NK-92 (cell line): ENCODE results near the gene TECPR1.
A peak's percentile ranks its signal among the peaks of the same experiment; 100 is the strongest.

Source experiments
- DNase-seq: peaks from one replicate; lab custom pipeline; 2025; ENCODE audit not compliant: unreplicated experiment; lab: John Stamatoyannopoulos, UW

TECPR1 gene

DNA sequence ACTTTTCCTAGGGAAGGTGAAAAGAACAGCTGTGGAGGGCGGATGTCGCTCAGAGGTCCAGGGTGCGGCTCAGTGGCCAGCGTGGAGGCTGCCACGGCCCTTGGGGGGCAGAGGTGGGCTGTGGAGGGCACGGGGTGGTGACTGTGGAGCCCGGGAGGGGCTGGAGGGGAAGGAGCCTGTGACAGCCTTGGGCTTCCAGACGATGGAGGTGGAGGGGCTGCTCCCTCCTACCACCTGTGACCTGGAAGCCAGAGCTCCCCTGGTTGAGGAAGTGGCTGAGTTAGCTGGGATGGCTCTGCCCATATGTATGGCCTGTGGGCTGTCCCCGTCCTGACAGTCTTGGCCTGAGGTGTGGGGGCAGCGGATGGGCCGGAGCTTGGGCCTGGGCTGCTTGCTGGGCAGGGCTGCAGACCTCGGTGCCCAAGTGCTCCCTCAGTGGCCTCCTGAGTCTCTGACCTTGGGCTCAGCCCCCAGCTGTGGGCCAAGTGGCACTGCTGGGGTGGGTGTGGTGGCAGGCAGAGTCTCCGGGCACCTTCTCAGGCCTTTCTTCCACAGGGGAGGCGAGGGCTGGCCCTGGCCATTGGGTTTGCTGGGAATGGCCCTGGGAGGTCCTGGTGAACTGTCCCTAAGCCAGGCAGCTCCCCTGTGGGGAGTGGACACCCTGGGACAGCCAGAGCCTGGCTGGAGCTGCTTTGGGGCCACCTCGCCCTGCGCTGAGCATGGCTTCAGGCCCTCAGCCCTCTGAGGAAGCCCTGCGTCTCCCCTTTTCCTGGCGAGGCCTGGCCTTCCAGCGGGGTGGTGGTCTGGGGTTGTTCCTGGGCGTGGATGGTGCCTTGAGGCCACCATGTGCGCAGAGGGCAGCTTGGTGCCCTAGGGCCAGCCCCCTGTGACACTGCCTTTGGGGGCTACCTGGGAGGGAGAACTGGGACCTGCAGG, 33.4 kb upstream of the TECPR1 start:
- DNase-seq = no peak

DNA sequence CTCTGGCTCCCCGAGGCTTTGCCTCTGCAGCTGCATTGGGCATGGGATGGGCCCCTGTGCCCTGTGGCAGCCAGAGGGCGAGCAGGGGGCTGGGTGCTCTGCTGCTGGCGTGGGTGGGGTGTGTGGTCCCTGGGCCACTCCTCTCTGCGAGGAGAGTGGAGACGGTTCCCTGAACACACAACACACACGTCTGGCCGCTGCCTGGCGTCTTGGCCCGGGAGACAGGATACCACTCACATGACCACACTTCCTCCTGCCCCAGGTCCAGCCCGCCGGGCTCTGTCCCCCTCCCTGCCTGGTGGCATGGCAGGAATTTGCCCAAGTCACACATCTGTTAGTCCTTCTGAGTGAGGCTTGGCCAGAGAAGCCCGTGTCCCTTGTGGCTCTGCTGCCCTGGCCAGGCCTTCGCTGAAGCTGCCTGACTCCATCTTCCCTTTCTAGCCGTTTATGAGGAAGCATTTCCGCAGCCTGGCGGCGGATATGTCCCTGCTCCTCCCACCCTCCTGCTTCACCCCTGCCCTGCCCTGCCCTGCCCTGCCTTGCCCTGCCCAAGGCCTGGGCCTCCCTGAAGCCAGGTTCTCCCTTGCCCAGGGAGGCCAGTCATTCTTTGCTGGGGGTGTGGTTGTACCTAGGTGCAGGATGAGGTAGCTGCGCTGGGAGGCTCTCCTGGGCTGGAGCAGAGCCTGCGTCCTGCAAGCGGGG, 32.5 kb upstream of the TECPR1 start:
- DNase-seq = no peak

DNA sequence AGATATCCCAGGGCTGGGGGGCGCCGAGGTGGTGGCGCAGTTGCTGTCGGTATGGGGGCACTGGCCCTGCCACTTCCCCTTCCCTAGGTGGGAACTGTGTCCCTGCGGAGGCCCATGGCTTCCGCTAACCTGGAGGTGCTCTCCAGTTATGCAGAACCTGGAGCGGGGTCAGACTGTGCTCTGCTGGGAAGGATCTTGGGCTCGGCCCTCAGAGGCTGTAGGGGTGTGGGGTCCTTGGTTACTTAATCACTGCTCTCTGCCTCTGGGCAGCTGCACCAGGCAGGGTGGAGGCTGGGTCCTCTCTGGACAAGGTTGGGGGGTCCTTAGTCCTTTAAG, 31.8 kb upstream of the TECPR1 start:
- DNase-seq = no peak

DNA sequence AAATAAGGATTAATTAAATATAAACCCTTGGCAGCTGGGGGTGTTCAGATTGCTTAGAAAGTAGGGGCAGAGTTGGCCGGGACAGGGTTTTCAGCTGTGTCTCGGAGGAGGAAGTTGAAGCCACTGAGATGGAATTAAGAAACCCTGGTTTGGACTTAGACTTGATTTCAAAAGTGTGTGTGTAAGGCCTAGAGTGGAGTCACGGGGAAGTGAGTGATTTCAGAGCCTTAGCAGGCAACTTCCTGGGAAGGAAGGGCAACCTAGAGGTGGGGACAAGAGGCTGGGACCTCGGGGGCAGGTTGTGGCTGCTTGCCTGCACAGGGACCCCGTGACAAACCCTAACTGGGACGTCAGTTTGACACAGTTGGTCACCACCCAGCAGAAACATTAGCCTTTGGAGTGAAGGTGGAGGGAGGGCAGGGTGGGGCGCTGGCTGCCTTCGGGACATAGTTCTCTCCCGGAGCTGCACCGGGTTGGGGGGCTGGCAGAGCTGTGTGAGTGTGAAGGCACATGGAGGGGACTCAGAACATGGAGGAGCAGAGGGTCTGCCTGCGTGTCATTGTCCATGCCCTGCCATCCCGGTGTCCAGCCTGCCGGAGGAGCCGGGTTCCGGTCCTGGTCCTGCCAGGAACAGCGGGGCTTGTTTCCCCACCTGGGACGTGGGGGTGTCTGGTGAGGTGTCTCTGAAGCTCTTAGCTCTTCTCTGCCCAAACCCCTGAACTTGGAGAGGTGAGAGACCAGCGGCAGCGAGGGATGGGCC, 31.3 kb upstream of the TECPR1 start:
- no peak for DNase-seq

DNA sequence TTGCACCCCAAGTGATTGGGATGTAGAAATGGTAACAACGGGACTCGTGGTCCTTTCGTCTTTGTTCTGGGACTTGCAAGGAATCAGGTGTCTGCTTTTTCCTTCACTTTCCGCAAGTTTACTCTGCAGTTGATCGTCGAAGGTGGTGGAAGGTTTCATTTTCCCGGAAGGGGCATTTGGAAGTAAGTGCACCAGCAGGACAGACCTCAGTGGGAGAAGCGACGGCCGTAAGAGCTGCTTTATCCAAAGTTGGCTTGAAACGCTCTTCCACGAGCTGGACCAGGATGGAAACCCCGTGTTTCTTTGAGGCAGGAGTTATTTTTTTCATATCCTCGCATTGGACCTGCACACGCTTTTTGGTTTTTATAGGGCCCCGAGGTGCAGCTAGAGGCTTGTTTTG, 30.7 kb upstream of the TECPR1 start:
- DNase-seq = no peak

DNA sequence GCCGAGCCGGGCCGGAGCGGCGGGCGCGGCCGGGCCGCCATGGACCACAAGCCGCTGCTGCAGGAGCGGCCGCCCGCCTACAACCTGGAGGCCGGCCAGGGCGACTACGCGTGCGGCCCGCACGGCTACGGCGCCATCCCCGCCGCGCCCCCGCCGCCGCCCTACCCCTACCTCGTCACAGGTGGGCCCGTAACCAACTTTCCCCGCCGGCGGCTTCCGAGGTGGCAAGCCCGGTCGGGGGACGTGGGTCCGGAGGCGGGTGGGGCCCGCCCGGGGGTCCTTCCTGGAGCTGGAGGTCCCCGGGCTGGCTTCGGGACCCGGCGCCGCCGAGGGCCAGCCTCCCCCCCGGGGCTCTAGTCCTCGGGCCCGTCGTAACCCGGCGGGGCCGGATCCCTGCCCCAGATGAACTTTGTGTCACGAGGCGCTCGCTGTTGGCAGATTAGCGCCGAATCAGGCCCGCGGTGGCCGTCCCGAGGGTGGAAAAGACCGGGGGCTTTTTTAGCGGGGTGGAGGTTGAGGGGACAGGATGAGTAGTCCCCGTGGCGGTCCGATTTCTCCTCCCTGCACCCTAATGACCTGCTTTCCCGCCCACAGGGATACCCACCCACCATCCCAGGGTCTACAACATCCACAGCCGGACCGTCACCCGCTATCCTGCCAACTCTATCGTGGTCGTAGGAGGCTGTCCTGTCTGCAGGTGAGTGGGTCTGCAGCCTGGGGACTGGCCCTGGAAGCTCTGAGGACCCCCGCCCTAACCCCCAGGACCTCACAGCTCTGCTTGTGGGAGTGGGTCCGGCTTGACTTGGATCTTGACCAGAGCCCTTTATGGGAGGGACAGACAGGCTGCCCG, 29.9 kb upstream of the TECPR1 start:
- no peak for DNase-seq

DNA sequence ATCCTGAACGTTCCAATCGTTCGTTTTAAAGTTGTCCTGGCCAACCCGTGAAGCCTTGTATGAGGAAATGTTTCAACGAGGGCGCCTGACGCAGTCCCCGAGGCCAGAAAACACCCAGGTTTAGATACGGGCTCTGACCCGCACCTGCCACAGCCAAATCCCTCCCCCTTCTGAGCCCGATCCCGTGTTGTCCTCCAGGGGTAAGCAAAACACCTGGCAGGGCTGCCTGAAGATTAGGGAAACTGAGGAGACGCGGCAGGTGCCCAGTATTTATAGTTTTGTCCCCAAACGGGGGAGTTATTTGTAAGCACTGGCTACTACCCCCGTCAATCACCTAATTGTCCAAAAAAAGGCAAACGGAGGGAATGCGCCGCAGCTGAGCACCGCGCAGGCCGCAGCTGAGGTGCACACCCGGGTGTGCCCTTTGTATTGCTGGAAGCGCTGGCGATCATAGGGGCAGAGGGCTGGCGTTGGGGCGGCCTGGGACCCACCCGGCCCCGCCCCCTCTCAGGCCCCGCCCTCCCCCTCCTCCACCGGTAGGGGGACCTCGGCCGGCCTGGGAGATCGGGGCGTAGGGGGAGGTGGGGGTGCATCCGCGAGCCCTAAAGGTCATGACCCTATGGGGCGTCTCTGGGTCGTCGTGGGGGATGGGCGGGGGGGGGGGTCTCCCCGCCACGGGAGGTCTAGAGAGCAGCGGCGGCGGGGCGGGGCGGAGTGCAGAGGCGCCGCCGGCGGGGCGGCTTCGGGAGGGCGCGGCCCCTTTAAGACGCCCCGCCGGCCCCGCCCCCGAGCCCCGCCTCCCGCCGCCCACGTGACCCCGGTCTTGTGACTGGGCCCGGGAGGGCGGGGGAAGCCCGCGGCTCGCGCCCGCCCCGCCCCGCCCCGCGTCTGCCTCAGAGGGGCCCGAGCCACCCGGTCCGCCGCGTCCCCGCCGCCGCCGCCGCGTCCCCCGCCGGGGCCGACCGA, 29.0 kb upstream of the TECPR1 start, which contains the start of gene BRI3:
Gene BRI3 (plus strand): TSS at position 896 of the 966 bp plus-strand sequence. CDS start 110 bp downstream, outside the sequence.
- peak; percentile 76 for DNase-seq

DNA sequence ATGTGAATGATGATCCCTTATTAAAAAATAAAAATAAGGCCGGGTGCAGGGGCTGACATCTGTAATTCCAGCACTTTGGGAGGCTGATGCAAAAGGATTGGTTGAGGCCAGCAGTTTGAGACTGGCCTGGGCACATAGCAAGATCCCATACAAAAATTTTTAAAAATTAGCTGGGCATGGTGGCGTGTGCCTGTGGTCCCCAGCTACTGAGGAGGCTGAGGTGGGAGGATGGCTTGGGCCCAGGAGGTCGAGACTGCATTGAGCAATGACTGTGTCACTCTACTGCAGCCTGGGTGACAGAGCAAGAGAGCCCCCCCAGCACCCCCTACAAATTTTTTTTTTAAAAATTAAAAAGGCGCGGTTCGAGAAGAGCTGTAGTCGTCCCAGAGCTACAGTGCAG, 28.3 kb upstream of the TECPR1 start:
- DNase-seq = no peak

DNA sequence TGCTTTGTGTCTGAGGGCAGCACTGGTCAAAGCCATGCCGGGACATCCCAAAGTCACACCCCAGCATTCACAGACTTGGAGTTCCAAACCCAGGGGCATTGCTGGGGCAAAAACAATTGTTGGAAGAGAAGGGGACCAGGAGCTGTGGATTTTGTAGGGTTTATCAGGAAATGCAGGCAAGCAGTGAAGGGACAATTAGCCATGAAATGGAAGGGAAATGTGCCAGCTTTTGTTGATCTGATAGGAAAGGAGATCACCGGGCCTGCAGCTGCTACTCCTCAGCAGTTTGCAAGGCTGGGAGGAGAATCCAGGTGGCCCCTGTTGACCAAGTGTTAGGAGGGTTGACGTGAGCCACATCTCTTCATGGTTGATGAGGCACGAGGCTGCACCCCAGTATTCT, 26.9 kb upstream of the TECPR1 start:
- no peak for DNase-seq

DNA sequence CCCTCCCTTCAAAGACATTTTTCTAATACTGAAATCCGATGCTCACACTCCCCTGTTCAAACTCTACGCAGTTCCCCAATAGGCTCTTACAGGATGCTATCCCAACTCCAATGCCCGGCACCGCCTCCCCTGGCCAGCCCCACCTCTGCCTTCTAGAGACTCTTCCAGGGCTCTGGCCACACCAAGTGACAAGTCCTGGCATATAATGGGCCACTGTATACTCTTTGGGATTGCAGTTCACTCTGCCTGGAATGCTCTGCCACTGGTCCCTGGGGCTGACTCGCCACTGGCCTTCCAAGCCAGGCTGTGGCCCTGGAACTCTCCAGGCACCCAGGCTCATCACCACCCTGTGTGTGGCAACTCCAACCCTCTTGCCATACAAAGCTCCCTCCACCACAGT, 26.4 kb upstream of the TECPR1 start:
- DNase-seq = no peak

DNA sequence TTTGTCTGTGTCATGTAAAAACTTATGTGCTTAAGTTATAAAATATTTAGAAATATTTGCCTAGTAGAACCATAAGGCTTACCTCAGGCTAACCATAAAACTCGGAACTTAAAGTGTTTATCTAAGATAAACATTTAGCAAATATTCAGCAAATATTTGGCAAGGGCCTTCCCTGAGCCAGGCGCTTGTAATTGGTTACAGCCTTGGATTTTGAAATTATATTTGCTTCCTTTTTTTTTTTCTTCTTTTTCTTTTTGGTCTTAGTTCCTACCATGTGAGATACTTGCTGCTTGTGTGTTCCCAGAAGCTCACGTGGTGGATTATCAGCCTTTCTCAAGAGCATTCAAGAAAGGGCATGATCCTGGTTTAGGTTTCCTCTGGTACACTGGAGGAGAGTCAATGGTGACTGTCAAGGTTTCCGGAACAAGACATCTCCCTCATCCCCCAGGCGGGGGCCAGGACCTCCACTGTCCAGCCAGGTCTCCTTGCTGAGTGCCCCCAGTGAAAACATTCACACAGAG, 24.3 kb upstream of the TECPR1 start:
- DNase-seq = no peak

DNA sequence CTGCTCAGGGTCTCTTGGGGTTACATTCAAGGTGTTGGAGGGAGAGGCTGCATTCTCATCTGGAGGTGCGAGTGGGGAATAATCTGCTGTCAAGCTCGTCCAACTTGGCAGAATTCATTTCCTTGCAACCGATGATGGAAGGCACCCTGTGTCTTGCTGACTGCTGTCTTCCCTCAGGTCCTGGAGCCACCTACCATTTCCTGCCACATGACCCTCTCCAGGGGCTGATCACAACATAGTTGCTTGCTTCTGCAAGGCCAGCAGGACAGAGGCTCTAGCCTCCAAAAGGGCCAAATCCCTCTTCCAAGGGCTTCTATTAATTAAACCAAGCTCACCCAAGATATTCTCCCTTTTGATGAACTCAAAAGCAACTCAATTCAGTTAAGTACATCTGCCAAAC, 15.3 kb upstream of the TECPR1 start:
- no peak for DNase-seq

DNA sequence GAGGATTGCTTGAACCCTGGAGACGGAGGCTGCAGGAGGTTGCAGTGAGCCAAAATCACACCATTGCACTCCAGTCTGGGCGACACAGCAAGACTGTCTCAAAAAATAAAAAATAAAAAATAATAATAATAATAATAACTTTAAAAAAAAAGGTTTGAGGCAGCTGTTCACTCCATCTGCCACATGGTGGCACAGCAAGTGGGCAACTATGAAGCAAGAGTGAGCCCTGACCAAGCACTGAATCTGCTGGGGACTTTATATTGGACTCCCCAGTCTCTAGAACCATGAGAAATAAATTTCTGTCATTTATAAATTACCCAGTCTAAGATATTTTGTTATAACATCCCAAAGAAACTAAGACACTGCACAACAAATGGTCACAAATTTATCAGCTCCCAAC, 14.8 kb upstream of the TECPR1 start:
- no peak for DNase-seq

DNA sequence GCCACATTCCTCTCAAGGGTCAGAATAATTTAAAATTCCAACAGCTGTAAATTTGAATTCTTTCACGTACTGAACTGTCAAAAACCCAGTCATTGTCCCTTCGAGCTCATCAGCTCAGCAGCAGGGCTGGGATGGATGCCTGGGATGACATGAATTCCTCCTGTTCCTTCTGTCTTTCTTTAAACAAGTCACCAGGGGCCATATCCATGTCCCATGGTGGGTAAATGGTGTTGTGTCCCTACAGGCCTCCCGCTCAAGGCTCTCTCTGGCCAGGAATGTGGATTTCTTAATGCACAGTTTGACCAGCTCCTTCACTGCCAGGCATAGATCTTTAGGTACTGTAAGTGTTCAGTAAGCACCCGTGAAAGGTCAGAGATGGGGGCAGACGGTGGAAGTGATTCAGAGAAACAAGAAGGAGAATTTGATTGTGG, 13.8 kb upstream of the TECPR1 start:
- no peak for DNase-seq

DNA sequence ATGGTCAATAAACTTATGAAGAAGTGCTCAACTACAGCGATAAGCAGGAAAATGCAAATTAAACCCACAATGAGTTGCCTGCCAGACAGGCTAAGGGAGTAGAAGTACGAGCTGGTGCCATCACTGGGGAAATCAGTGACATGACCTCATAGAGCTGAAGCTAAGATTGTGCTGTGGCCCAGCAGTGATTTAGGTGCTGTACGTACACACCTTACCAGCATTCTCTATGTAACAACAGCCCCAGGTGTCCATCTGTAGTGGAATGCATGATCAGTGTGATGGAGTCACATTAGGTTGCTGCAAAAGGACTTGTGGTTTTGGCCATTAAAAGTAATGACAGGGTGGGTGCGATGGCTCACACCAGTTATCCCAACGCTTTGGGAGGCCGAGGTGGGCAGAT, 5.7 kb upstream of the TECPR1 start:
- DNase-seq = no peak

DNA sequence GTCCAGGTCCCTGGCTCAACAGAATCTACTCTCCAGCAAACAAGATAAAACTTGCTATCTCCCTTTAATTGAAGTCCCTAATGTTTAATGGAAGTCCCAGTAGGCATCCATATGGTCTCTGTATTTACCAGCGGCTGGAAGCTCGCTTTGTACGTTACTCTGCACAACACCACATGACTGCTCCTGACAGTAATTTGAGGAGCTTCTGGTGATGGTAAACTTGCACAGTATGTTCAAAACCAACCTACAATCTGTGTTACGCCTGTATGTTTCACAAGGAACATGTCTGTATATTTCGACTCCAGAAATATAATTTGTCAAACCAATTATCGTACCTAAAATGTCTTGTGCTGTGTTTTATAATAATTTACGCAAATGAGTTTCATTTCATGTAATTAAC, 4.4 kb upstream of the TECPR1 start:
- DNase-seq = no peak

DNA sequence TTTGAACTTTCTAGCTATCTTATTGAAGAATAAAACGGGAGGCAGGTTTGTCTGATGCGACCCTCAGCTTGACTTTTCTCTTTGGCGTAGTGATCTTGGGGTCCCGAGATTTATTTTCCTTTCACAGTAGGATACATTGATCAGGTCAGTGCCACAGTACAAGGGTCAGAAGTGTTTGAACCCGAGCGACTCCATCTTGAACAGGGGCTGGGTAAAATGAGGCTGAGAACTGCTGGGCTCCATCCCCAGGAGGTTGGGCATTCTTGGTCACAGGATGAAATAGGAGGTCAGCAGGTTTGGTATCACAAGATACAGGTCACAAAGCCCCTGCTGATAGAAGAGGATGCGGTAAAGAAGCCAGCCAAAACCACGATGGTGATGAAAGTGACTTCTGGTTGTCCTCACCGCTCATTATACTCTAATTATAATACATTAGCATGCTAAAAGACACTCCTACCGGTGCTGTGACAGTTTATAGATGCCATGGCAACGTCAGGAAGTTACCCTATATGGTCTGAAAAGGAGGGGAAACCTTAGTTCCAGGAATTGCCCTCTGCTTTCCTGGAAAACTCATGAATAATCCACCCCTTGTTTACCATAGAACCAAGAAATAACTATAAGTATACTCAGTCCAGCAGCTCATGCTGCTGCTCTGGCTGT, 3.0 kb upstream of the TECPR1 start:
- no peak for DNase-seq

DNA sequence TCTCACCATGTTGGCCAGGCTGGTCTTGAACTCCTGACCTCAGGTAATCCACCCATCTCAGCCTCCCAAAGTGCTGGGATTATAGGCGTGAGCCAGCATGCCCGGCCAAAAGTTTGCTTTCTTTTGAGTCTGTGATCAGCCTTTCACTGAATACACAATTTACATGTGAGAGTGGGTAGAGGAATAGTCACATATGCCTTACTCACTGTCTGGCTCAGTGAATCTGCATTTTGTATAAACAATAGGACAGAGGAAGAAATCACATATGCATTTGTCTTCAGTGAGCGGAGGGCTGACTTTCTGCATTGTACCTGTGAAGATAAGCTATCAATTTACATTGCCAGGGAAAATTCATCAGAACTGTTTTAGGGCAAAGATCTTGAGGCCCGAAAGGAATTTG, 2.5 kb upstream of the TECPR1 start:
- DNase-seq = no peak
